HepG2 (cell line): ENCODE measurements around the gene APOLD1. TPM values are rescaled to one million over a fixed set of nuclear protein-coding genes. Genes with fewer than 3 reads are reported as not detected.

Experiments used
- ATAC-seq: fragments of 200-7000 bp; cut with Tn5 transposase; 3 replicates; pipeline ENCODE4 v1.9.1; 2020; ENCODE audit warnings: mild to moderate bottlenecking, moderate library complexity
- BruUV-seq: library from RNA; stranded (reverse); fragments of 400-500 nt; replicated peaks from 2 replicates; lab custom pipeline; 2021; lab: Mats Ljungman, UMichigan
- CTCF ChIA-PET: fragments of 300-600 bp; formaldehyde crosslinking; extraction: SDS; loops from one replicate; lab custom pipeline; 2021; ENCODE audit warnings: low total read pairs, inconsistent platforms, low intra/inter-chr PET ratio; lab: Yijun Ruan, JAX
- POLR2A ChIA-PET: fragments of 350-600 bp; sonication (Branson Sonifier 250); formaldehyde crosslinking; loops from one replicate; lab custom pipeline; 2020; ENCODE audit warnings: antibody characterized with exemption, inconsistent platforms; lab: Yijun Ruan, JAX
- DNase-seq: peaks from one replicate; pipeline ENCODE4 v3.0.0-alpha.2; 2015; ENCODE audit warnings: low spot score
- FAIRE-seq: peaks from 3 replicates; lab custom pipeline; 2011; peaks lifted over from hg19 to GRCh38; lab: Jason Lieb, UNC
- H2AFZ ChIP-seq: one replicate; pipeline ENCODE4 v1.6.1; 2011; ENCODE audit warnings: low read length, inconsistent platforms
- H3K27ac ChIP-seq: fragments of 300-600 bp; 3 replicates; pipeline ENCODE4 v1.8.0; 2011; ENCODE audit warnings: mixed run types, mild to moderate bottlenecking, mixed read lengths, low read length, inconsistent platforms; ENCODE audit not compliant: insufficient read depth; ENCODE audit errors: extremely low read length
- H3K27me3 ChIP-seq, 2 experiments: fragments of 200-600 bp in 1 of 2; 2 replicates in 1 of 2; 3 replicates in 1 of 2; pipeline versions ENCODE4 v1.6.0 to v1.8.0; 2011; ENCODE audit warnings: low read length in 2 of 2, mild to moderate bottlenecking in 2 of 2, moderate library complexity in 2 of 2, inconsistent platforms in 1 of 2; ENCODE audit not compliant: insufficient read depth in 2 of 2, control insufficient read depth in 1 of 2
- H3K36me3 ChIP-seq, 2 experiments: fragments of 200-600 bp in 1 of 2; replicated peaks in 1 of 2; 2 replicates in 1 of 2; 3 replicates in 1 of 2; pipeline versions ENCODE4 v1.5.1 to v1.8.0; 2011; ENCODE audit warnings: low read length in 2 of 2, inconsistent platforms in 1 of 2; ENCODE audit not compliant: insufficient read depth in 2 of 2, control insufficient read depth in 1 of 2
- H3K4me1 ChIP-seq: 2 replicates; pipeline ENCODE4 v1.5.1; 2012; ENCODE audit warnings: low read length, inconsistent platforms; ENCODE audit not compliant: insufficient read depth
- H3K4me2 ChIP-seq: 2 replicates; pipeline ENCODE4 v1.6.0; 2011; ENCODE audit warnings: low read depth, low read length, inconsistent platforms
- H3K4me3 ChIP-seq, 3 experiments: fragments of 200-600 bp in 1 of 3; sonication (generic), shearing (Covaris generic) in 1 of 3; replicated peaks in 1 of 3; 2 replicates each; pipeline ENCODE4 v1.5.1; 2011 to 2016; ENCODE audit warnings: low read length in 3 of 3, inconsistent platforms in 2 of 3, low read depth in 2 of 3, mild to moderate bottlenecking in 2 of 3, control low read depth in 1 of 3, mixed read lengths in 1 of 3; ENCODE audit not compliant: insufficient read depth in 1 of 3
- H3K79me2 ChIP-seq: one replicate; pipeline ENCODE4 v1.6.1; 2011; ENCODE audit warnings: low read length, inconsistent platforms; ENCODE audit not compliant: insufficient read depth
- H3K9ac ChIP-seq: 2 replicates; pipeline ENCODE4 v1.6.0; 2011; ENCODE audit warnings: mild to moderate bottlenecking, low read depth, low read length, inconsistent platforms; ENCODE audit not compliant: insufficient read depth
- H3K9me3 ChIP-seq: 2 replicates; pipeline ENCODE4 v1.5.1; 2012; ENCODE audit warnings: mild to moderate bottlenecking, low read length
- H4K20me1 ChIP-seq: 2 replicates; pipeline ENCODE4 v1.6.0; 2011; ENCODE audit warnings: inconsistent platforms, mild to moderate bottlenecking, low read length, moderate library complexity; ENCODE audit not compliant: insufficient read depth
- GTF2F1 ChIP-seq: fragments of 150-350 bp; IDR thresholded peaks from 2 replicates; pipeline ENCODE4 v1.6.1; 2014; ENCODE audit warnings: low read length
- JUNB ChIP-seq: sonication (generic); formaldehyde crosslinking; IDR thresholded peaks from 2 replicates; pipeline ENCODE4 v1.8.0; 2022; ENCODE audit warnings: missing genetic modification reagents, mild to moderate bottlenecking, borderline replicate concordance
- KAT8 ChIP-seq: IDR thresholded peaks from 2 replicates; pipeline ENCODE4 v1.6.1; 2016; ENCODE audit warnings: missing genetic modification reagents, missing compliant biosample characterization
- MZF1 ChIP-seq: sonication (generic); formaldehyde crosslinking; IDR thresholded peaks from 2 replicates; pipeline ENCODE4 v1.8.1; 2023; ENCODE audit warnings: mild to moderate bottlenecking, missing genetic modification reagents, borderline replicate concordance
- NCOA5 ChIP-seq: sonication (generic); formaldehyde crosslinking; IDR thresholded peaks from 2 replicates; pipeline ENCODE4 v1.4.0; 2020; ENCODE audit warnings: missing genetic modification reagents
- PCBP1 ChIP-seq: fragments of 200-400 bp; formaldehyde crosslinking; IDR thresholded peaks from 2 replicates; pipeline ENCODE4 v1.6.1; 2017; ENCODE audit warnings: mild to moderate bottlenecking, low read depth, low read length, borderline replicate concordance
- SIN3A ChIP-seq: IDR thresholded peaks from 2 replicates; pipeline ENCODE4 v1.6.1; 2011; ENCODE audit warnings: low read depth, mild to moderate bottlenecking, control low read depth, low read length, borderline replicate concordance
- SNRNP70 ChIP-seq: fragments of 200-400 bp; formaldehyde crosslinking; IDR thresholded peaks from 2 replicates; pipeline ENCODE4 v1.6.1; 2017; ENCODE audit warnings: mild to moderate bottlenecking, low read depth, low read length, moderate library complexity
- TARDBP ChIP-seq: sonication (generic); formaldehyde crosslinking; IDR thresholded peaks from 2 replicates; pipeline ENCODE4 v1.8.0; 2022; ENCODE audit warnings: mild to moderate bottlenecking, missing genetic modification reagents
- TCF7 ChIP-seq: sonication (generic); IDR thresholded peaks from 2 replicates; pipeline ENCODE4 v1.6.1; 2016; ENCODE audit warnings: antibody characterized with exemption, low read depth
- TOPORS ChIP-seq: sonication (generic); formaldehyde crosslinking; IDR thresholded peaks from 2 replicates; pipeline ENCODE4 v1.8.0; 2023; ENCODE audit warnings: mild to moderate bottlenecking, missing genetic modification reagents
- XRCC5 ChIP-seq: fragments of 200-400 bp; formaldehyde crosslinking; optimal IDR thresholded peaks from 2 replicates; pipeline ENCODE3; 2017; ENCODE audit warnings: mild to moderate bottlenecking, low read length
- ZBTB7B ChIP-seq: sonication (generic); formaldehyde crosslinking; IDR thresholded peaks from 2 replicates; pipeline ENCODE4 v1.4.0; 2020; ENCODE audit warnings: missing genetic modification reagents
- ZNF335 ChIP-seq: sonication (generic); formaldehyde crosslinking; IDR thresholded peaks from 2 replicates; pipeline ENCODE4 v1.4.0; 2020; ENCODE audit warnings: missing genetic modification reagents
- ZNF749 ChIP-seq: sonication (generic); formaldehyde crosslinking; IDR thresholded peaks from 2 replicates; pipeline ENCODE4 v1.8.0; 2022; ENCODE audit warnings: mild to moderate bottlenecking, missing genetic modification reagents, moderate library complexity, borderline replicate concordance
- ZNF775 ChIP-seq: sonication (generic); formaldehyde crosslinking; IDR thresholded peaks from 2 replicates; pipeline ENCODE4 v1.4.0; 2020; ENCODE audit warnings: missing genetic modification reagents, mild to moderate bottlenecking, moderate library complexity, borderline replicate concordance
- WGBS: methylation state at CpG from one replicate; pipeline ENCODE4 v1.1.6; 2017; ENCODE audit warnings: low lambda C conversion rate; 5-methylcytosine and 5-hydroxymethylcytosine counted together
- in situ Hi-C: cut with HindIII; loops from 2 replicates; pipeline ENCODE4 v1.10.0; 2017; ENCODE audit warnings: low pct_unique_long_range_greater_than_20kb; ENCODE audit not compliant: extremely low pct_ligation_motif_present
- intact Hi-C: fragments of 100-400 bp; cut with micrococcal nuclease; formaldehyde crosslinking; loops from one replicate; pipeline ENCODE4 v1.10.0; 2022; ENCODE audit not compliant: unreplicated experiment
- polyA plus RNA-seq, 8 experiments: library from polyadenylated mRNA; depleted of rRNA in 3 of 8; stranded (reverse) in 7 of 8; unstranded in 1 of 8; fragments of >200 nt; fragmentation: Illumina TruSeq in 4 of 8; extraction: Trizol in 4 of 8; gene quantifications; 2 replicates each; pipeline versions ENCODE4 v1.2.1 to v1.2.3, GENCODE V29; 2011 to 2016; ENCODE audit warnings: low read depth in 4 of 8, missing spikeins in 1 of 8, mixed read lengths in 1 of 8; ENCODE audit not compliant: insufficient read depth in 1 of 8
- total RNA-seq, 5 experiments: library from RNA; depleted of rRNA; stranded (reverse); fragments of >200 nt; fragmentation: Illumina TruSeq; extraction: Trizol; gene quantifications; 2 replicates each; pipeline ENCODE4 v1.2.3, GENCODE V29; 2016; ENCODE audit warnings: low read depth in 1 of 5

The APOLD1 gene
- total and polyA plus RNA-seq, 2 of the 13 experiments (the other 11 are each of a cell fraction or from before 2014, with no cell fraction given), result 0.20 to 0.84 TPM

- no peak overlapping the region for H3K4me3 ChIP-seq
- BruUV-seq, result no TSS peak
These were observed 33.2 kb downstream of the APOLD1 start for GRCh38 chr12:12818701-12819100.

GRCh38 chr12:12819221-12819620, 33.8 kb downstream of the APOLD1 start:
- Histone ChIP-seq H3K4me3 (no peak overlapping the region), H3K27me3 (no peaks in the 10 kb centered on the region), H3K9ac (no peak overlapping the region), H3K4me1 (peaks cover 20% of the 10 kb centered on the region), H3K9me3 (no peaks in the 10 kb centered on the region), H3K79me2 (peaks cover 45% of the 10 kb centered on the region), H3K36me3 (peaks cover 15 to 66% of the 10 kb centered on the region in 2 experiments), H3K27ac (no peak overlapping the region), H3K4me2 (no peak overlapping the region), H2AFZ (no peak overlapping the region), H4K20me1 (no peaks in the 10 kb centered on the region)
- in situ Hi-C loops, result no loop called here
- ATAC-seq, result no peak
- no peak for DNase-seq
- intact Hi-C loops, result no loop called here
- ChIA-PET POLR2A (no interaction called here), CTCF (no interaction called here)
- BruUV-seq, result no TSS peak
- no peak for TF ChIP-seq JUNB (CRISPR knock-in tag)
- TF ChIP-seq TOPORS (CRISPR knock-in tag), result no peak
- no peak for TF ChIP-seq SNRNP70
- no peak for FAIRE-seq
- WGBS, result 100% methylated on average over 2 of the region's 2 CpGs

More at GRCh38 chr12:12818701-12819100, 33.2 kb downstream of the APOLD1 start:
- in situ Hi-C loops (no loop called here), intact Hi-C loops (no loop called here)
- Histone ChIP-seq H3K4me1 (peaks cover 24% of the 10 kb centered on the region), H4K20me1 (no peaks in the 10 kb centered on the region), H3K9me3 (no peaks in the 10 kb centered on the region), H3K9ac (no peak overlapping the region), H3K27me3 (peaks cover 0 to 3% of the 10 kb centered on the region in 2 experiments; a peak in 1 of 5 replicates), H3K27ac (no peak overlapping the region), H3K79me2 (peaks cover 50% of the 10 kb centered on the region), H2AFZ (no peak overlapping the region), H3K36me3 (peaks cover 14 to 61% of the 10 kb centered on the region in 2 experiments), H3K4me2 (no peak overlapping the region)
- ChIA-PET POLR2A (no interaction called here), CTCF (no interaction called here)
- TF ChIP-seq TARDBP (no peak), ZNF749 (CRISPR knock-in tag) (no peak), GTF2F1 (no peak), ZBTB7B (CRISPR knock-in tag) (no peak), XRCC5 (no peak), NCOA5 (no peak), KAT8 (CRISPR knock-in tag) (no peak), TCF7 (no peak), ZNF335 (CRISPR knock-in tag) (no peak), ZNF775 (CRISPR knock-in tag) (no peak), MZF1 (CRISPR knock-in tag) (no peak), SIN3A (no peak), PCBP1 (no peak)
- FAIRE-seq (no peak), ATAC-seq (no peak), DNase-seq (no peak)
- 97% methylated on average over 4 of the region's 4 CpGs for WGBS
